NCI-H1105 (cell line): ENCODE results near the gene C6orf89.

Experiments
- DNase-seq: peaks from one replicate; lab custom pipeline; 2025; lab: John Stamatoyannopoulos, UW

C6orf89 gene

DNA sequence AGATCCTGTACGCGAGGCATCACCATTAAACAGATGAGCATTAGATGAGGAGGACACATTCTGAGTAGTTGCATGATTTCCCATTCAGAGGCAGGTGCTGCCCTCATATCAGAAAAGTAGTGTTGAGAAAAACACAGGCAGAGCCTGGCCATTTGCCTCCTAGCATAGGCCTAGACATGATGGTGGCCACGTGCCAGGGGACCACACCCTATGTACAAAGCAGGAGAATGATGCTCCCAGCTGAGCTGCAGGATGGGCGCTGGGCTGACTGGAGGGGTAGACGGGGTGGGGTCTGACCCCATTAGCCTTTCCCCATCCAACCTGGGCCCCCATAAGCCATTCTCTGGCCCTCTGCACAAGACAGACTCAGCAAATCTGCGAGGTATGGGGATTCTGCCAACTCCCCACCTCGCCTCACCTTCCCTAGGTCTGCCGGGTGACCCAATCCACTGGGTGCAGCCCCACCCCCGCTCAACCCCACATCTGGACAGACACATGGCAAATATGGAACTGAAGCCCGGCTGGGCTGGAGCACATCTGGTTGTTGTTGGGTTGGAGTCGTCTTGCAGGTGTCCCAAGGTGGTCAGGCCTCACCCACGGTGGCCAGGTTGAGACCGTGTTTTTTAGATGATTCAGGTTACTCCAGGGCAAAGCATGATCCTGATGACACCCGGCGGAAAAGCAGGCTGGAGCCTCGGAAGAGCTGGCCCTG, 82.7 kb downstream of the C6orf89 start:
- DNase-seq: peak; percentile 50

DNA sequence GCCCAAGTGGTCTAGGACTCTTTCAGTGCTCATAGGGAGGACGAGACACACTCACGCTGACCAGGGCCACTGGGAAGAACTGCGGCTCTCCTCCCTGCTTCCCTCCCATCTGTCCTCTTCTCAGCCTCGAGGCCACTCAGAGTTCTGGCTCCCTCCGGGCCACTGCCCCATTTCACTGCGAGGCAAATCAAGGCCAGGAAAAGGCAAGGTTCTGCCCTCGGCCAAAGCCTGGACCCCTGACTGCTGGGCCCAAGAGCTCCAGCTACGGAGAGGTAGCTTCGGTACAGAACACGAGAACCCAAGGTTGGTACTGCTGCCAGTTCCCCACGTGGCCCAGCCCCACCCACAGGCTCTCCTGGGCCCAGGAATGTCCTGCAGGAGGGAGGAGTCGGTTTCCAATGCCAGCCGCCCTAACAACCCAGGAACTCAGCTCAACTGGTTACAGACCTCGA, 83.5 kb downstream of the C6orf89 start:
- no peak for DNase-seq

DNA sequence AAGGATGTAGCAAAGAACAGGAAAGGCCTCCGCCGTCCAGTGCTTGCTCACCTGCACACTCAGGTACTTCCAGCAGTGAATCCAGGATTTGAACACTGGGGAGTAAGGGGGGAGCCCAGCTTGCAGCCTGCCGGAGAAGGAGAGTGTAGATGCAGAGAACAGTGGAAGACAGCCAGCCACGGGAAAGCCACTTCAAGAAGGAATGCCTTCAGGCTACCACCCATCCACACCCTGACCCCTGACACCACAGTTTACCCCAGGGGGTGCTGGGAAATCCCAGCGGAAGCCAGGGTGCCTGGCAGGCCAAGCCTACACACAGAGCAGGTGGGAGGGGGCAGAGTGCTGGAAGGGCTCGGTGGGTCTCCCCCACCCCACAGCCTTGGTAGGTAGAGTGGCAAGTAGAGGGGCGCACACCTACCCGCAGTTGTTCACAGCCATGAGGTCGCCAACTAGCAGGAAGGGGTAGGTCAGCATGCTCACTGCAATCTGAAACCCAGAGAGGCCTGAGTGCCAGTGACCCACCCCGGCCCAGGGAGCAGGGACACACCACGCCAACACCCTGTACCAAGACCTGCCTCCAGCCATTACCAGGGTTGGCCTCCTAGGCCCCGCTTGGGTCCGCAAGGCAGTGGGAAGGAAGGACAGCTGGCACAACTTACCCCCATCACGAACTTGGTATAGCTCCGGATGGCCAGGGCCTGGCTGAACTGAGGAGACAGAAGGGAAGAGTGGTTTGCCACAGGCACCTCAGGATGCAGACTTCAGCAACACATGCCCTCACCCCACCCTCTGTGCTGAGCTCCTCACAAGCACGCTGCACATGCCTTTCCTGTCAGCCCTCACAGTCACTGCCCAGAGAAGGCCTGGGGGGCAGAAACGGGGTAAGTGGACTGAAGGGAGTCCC, 84.5 kb downstream of the C6orf89 start:
- no peak for DNase-seq

DNA sequence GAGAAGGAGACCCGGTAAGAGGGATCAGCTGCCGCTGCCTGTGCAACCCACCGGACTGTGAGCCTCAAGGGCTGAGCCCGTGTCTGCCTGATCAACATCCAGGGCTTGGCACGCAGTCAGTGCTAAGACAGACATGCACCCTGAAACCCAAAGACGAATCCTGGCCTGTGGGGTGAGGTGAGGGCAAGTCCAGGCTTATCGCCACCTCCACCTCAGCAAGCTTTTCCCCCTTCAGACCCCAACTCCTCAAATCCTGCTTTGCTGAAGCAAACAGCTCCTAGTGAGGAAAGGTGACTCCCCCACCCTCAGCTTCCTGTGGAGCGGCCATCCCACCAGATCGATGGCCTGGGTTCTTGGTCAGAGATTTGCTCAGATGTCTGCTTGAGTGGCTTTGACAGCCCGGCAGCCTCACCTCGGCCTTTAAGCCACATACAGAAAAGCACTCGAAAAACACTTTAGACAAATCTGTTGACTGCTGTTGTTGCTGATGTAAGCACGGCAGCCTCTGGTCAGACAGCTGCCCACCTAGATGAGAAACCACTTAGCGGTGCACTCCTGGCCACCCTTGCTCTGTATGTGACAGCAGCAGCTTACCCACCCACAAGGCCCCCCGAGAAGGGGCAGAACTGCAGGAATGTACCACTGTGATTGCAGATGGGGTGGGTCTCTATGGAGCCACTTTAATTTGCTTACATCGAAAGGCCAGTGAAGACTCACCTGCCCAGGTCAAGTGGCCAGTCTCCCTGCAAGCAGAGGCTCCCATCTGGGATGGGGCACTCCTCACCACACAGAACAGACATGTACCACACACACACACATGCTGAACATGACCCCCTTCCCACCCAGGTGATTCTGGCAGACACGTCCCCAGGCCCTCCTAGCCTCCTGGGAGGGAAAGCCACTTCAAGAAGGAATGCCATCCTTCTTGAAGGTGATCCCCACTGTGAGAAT, 85.4 kb downstream of the C6orf89 start:
- no peak for DNase-seq

DNA sequence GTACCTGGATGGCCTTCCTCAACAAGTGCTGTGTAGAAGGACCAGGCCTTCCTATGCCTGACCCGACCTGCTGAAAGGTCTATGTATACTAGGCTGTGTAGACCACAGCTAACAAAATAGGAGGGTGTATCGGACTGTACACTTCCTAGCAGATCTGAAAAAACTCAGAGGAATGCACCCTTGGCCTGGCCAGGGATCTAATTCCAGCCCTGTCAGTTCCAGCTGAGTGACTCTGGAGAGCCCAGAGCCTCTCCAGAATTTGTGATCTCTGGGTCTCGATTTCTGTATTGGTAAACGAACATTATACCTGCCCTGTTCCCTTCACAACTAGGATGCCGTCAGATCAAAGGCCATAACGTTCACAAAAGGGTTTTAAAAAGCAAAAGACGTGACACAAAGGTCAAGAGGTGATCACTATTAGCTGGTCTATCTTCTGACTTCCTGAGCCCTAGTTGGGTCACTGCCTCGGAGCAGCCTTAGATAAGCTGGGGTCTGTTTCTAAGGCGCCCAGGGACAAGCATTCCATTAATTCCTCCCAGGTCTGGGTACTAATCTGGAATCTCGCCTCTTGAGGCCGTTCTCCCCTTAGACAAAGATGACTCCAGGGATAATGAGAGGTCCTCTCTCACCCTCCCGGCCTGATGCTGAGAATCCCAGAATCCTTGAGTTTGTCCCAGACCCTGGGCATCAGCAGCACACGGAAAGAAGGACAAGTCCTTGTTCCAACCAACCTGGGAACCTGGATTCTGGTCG, 86.3 kb downstream of the C6orf89 start:
- no peak for DNase-seq

DNA sequence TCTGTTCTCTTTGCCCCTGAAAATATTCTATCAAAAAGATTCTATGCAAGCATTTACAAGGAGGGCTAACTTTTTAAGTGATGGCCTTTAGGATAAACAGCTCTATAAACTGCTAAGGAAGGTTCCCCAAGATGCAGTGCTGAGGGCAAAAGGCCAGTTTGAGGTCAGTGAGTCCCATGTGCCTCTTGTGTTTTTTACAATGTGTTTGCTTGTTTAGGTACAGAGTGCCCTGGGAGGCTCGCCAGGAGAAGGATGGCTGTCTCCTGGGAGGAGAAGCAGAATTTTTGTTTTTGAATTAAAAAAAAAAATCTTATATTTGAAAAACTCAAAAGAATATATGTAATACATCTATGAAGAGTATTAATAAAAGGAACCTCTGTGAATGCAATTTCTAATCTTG, 87.4 kb downstream of the C6orf89 start:
- no peak for DNase-seq

DNA sequence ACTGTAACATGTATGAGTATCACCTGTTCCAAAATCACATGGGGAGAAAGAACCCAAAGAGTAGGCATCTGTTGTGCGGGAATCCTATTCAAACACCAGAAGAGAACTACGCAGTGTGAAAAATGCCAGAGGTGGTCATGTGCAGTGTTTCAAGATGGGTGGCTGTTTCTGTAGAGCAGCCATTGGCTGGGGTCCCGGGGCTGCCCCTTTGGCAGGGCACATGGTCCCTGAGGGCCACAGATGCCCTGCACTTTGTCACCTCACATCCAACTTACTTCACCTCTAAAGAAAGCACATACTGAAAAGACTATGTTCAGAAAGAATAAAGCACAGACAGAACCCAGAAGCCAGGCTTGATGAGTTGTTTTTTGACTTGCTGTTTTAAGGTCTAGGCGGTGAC, 87.9 kb downstream of the C6orf89 start:
- DNase-seq: no peak

DNA sequence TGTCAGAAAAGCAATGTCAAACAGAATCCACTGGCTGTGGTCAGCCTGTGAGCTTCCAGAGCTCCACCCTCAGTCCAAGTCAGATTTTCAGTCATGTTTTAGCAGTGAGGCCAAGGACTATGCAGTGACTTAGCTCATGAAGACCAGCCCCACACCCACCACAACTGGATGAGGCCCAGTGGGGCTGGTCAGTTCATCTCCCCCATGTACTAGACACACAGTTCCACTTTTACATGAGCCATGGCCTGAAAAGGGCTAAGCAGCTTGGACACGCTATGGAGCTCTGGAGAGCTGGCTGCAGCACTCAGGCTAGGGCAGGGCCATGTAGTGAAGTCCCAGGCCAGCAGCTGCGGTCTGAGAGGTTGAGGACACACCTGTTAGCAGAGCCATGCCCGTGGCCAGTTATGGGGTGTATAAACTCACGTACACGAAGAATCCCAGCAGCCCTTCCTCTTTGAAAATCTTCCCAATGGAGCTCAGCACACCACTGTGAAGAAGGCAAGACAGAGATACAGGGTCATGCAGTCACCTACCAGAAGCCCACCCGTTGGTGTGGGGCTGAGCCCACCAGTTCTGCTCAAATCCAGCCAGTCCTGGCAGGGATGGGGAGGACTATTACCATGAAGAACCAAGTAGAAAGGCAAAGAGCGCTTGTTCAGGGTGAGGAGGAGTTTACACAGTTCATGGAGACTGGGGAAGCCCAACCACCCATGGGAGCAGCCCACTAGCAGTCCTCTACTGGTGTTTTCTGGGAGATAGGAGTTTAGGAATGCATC, 89.7 kb downstream of the C6orf89 start:
- DNase-seq: no peak

DNA sequence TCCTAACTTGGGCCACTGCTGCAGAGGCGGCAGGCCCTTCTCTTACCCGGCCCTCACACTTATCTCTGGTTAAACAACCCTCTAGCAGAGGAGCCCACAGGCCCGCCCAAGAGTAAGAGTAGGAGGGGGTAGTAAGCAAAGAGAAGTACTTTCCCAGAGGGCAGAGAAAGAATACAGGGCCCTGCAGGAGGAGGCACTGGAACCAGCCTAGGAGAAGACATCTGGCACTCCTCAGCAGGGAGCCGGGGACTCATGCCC, 90.2 kb downstream of the C6orf89 start:
- no peak for DNase-seq

DNA sequence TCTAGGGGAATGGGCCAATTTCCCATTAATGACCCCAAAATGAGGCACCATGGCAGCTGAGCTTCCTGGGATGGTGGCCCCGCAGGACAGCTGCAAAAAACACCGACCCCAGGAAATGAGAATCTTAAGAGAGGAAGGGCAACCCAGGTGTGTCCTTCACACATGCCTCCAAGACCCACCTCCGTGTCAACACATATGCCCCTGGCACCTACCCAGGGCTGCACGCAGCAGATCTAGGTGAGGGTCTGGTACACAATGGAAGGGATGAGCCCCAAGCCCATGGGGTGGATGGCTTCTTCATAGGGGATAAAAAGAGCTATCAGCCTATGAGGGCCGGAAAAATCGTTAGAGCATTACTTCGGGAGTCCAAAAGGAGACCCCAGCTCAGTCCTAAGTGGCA, 90.8 kb downstream of the C6orf89 start:
- DNase-seq: no peak

DNA sequence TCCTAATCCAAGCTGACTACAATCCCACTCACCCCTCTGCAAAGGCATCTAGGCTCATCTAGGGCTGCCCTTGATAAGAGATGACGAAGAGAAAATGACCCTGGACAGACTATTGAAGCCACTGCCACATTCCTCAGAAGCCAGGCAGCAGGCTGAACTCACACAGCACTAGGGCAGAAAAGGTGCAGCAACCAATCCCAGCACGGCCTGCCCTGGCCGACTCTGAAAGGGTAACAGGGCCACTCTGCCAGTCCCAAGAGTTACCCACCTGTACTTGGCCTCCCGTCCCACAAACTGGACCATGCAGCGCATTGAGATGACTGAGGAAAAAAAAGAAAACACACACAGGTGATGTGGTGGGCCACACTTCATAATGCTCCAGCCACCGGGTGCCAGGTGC, 91.2 kb downstream of the C6orf89 start:
- no peak for DNase-seq

DNA sequence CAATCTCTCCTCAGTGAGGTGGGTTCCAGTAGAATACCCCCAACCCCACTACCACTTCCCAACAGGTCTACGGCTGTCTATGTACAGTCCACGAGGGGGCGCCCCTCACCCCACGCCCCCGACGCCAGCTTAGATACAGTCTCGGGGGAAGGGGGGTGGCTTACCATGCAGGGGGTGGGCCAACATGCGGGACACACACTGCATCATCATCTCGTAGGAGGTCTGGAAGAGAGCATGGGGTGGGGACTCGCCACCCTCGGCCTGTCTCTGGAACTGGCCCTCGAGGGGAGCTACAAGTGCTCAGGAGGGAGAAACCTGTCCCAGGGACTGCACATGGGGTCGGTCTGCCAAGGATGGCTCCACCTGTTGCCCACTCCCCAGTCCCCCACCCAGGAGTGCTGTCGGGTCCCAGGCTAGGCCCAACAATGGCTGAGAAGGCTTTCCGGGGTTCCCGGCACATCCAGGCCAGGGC, 91.8 kb downstream of the C6orf89 start:
- DNase-seq: no peak
